Loucy (cell line): Measurements from ENCODE around the gene KCNJ6.

Experiments used
- H2AFZ ChIP-seq: fragments of 200-600 bp; sonication (generic); 2 replicates; pipeline ENCODE4 v1.6.0; 2016; ENCODE audit warnings: antibody characterized with exemption, mild to moderate bottlenecking, low read length, moderate library complexity
- H3F3A ChIP-seq: fragments of 200-600 bp; 2 replicates; pipeline ENCODE4 v1.6.0; 2016; ENCODE audit warnings: antibody characterized with exemption, low read depth, mild to moderate bottlenecking
- H3K27me3 ChIP-seq: fragments of 200-600 bp; sonication (generic); 2 replicates; pipeline ENCODE4 v1.6.1; 2014; ENCODE audit warnings: low read length, mild to moderate bottlenecking; ENCODE audit not compliant: insufficient read depth, poor library complexity, severe bottlenecking
- H3K36me3 ChIP-seq: fragments of 200-600 bp; sonication (generic); 2 replicates; pipeline ENCODE4 v1.6.1; 2016; ENCODE audit warnings: low read length; ENCODE audit not compliant: insufficient read depth
- H3K4me1 ChIP-seq: fragments of 200-600 bp; sonication (generic); 2 replicates; pipeline ENCODE4 v1.5.1; 2014; ENCODE audit warnings: low read length, mild to moderate bottlenecking; ENCODE audit not compliant: insufficient read depth, poor library complexity, severe bottlenecking
- H3K4me2 ChIP-seq: fragments of 200-600 bp; sonication (generic); 2 replicates; pipeline ENCODE4 v1.6.0; 2014; ENCODE audit warnings: antibody characterized with exemption, low read length, low read depth, mild to moderate bottlenecking; ENCODE audit not compliant: poor library complexity, severe bottlenecking
- H3K4me3 ChIP-seq: fragments of 200-600 bp; sonication (generic); 2 replicates; pipeline ENCODE4 v1.5.1; 2014; ENCODE audit warnings: low read length, mild to moderate bottlenecking, mixed read lengths; ENCODE audit not compliant: poor library complexity, severe bottlenecking
- H3K79me2 ChIP-seq: fragments of 200-600 bp; sonication (generic); 2 replicates; pipeline ENCODE4 v1.6.1; 2014; ENCODE audit warnings: low read length; ENCODE audit not compliant: insufficient read depth
- H3K9ac ChIP-seq: fragments of 200-600 bp; sonication (generic); 2 replicates; pipeline ENCODE4 v1.6.0; 2014; ENCODE audit warnings: mild to moderate bottlenecking, low read depth, low read length, moderate library complexity; ENCODE audit not compliant: poor library complexity, severe bottlenecking
- H3K9me2 ChIP-seq: fragments of 200-600 bp; sonication (generic); replicated peaks from 2 replicates; pipeline ENCODE4 v1.6.1; 2016; ENCODE audit warnings: low read depth, low read length, mixed read lengths
- H3K9me3 ChIP-seq: fragments of 200-600 bp; sonication (generic); 2 replicates; pipeline ENCODE4 v1.6.1; 2014; ENCODE audit warnings: mild to moderate bottlenecking, antibody characterized with exemption, low read length, low read depth; ENCODE audit not compliant: insufficient read depth
- H4K20me1 ChIP-seq: fragments of 200-600 bp; sonication (generic); 2 replicates; pipeline ENCODE4 v1.6.0; 2014; ENCODE audit warnings: antibody characterized with exemption, low read length, mild to moderate bottlenecking; ENCODE audit not compliant: insufficient read depth, poor library complexity, severe bottlenecking
- CTCF ChIP-seq: fragments of 200-600 bp; sonication (generic); conservative IDR thresholded peaks from 2 replicates; pipeline ENCODE4 v1.5.1; 2014; ENCODE audit warnings: mild to moderate bottlenecking, antibody characterized with exemption, low read length
- EZH2phosphoT487 ChIP-seq: fragments of 200-600 bp; IDR thresholded peaks from 2 replicates; pipeline ENCODE4 v1.6.1; 2018; ENCODE audit warnings: antibody characterized with exemption, mild to moderate bottlenecking, moderate library complexity, borderline replicate concordance

Gene KCNJ6

GRCh38 chr21:37686991-37687810 lies 229.1 kb downstream of the KCNJ6 start:
- Histone ChIP-seq H3F3A (no peaks in the 10 kb centered on the region), H3K79me2 (no peaks in the 10 kb centered on the region), H3K4me1 (peaks cover 3% of the 10 kb centered on the region), H3K27me3 (no peaks in the 10 kb centered on the region), H4K20me1 (no peaks in the 10 kb centered on the region), H3K4me3 (no peak overlapping the region), H3K4me2 (no peak overlapping the region), H3K36me3 (no peaks in the 10 kb centered on the region), H3K9ac (no peak overlapping the region), H3K9me3 (no peaks in the 10 kb centered on the region), H3K9me2 (no peaks in the 10 kb centered on the region), H2AFZ (no peak overlapping the region)
- TF ChIP-seq CTCF: no peak
- TF ChIP-seq EZH2phosphoT487: no peak

- Histone ChIP-seq H3K9me3 (no peaks in the 10 kb centered on the region), H2AFZ (no peak overlapping the region), H4K20me1 (no peaks in the 10 kb centered on the region), H3K9ac (no peak overlapping the region), H3K36me3 (no peaks in the 10 kb centered on the region), H3K79me2 (no peaks in the 10 kb centered on the region), H3K4me3 (no peak overlapping the region), H3K27me3 (no peaks in the 10 kb centered on the region), H3F3A (no peaks in the 10 kb centered on the region), H3K4me2 (no peak overlapping the region), H3K9me2 (no peaks in the 10 kb centered on the region), H3K4me1 (peaks cover 3% of the 10 kb centered on the region)
- TF ChIP-seq CTCF: no peak
- TF ChIP-seq EZH2phosphoT487: no peak
Observed at GRCh38 chr21:37684547-37684946, 231.7 kb downstream of the KCNJ6 start.

- Histone ChIP-seq H3K9ac (no peak overlapping the region), H2AFZ (no peak overlapping the region), H3K4me3 (no peak overlapping the region), H3K27me3 (no peaks in the 10 kb centered on the region), H3K4me1 (peaks cover 3% of the 10 kb centered on the region), H3K9me2 (no peaks in the 10 kb centered on the region), H3K4me2 (no peak overlapping the region), H3F3A (no peaks in the 10 kb centered on the region), H3K36me3 (no peaks in the 10 kb centered on the region), H3K9me3 (no peaks in the 10 kb centered on the region), H3K79me2 (no peaks in the 10 kb centered on the region), H4K20me1 (no peaks in the 10 kb centered on the region)
- TF ChIP-seq EZH2phosphoT487 (no peak), CTCF (no peak)
Observed at GRCh38 chr21:37684115-37684493, 232.2 kb downstream of the KCNJ6 start.
